ENCODE measurements around the gene ATP2C2.
"Not testable (repeated sequence)": the region's sequence is repeated elsewhere in the genome, so short reads cannot be mapped to it uniquely, and the experiment has no call there.

Gene ATP2C2

GRCh38 chr16:84449156-84450140, 81.1 kb downstream of the ATP2C2 start:
- no peak for DNase-seq

- no peak for DNase-seq
Measured at GRCh38 chr16:84450176-84450865, 82.0 kb downstream of the ATP2C2 start.

- DNase-seq = not testable (repeated sequence)
Measured at GRCh38 chr16:84451010-84451676, 82.8 kb downstream of the ATP2C2 start.

DNA sequence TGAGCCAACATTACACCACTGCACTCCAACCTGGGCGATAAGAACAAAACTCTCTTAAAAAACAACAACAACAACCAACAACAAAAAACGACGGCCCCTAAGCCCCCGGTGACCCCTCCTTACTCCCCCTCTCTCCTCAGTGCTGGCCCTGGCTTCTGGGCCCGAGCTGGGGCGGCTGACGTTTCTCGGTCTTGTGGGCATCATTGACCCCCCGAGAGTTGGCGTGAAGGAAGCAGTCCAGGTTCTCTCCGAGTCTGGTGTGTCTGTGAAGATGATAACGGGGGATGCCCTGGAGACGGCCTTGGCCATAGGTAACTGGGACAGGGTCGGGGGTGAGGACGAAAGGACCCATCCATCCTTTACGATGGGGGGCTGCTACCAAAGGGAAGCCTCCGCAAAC, 83.4 kb downstream of the ATP2C2 start:
- no peak for DNase-seq

DNA sequence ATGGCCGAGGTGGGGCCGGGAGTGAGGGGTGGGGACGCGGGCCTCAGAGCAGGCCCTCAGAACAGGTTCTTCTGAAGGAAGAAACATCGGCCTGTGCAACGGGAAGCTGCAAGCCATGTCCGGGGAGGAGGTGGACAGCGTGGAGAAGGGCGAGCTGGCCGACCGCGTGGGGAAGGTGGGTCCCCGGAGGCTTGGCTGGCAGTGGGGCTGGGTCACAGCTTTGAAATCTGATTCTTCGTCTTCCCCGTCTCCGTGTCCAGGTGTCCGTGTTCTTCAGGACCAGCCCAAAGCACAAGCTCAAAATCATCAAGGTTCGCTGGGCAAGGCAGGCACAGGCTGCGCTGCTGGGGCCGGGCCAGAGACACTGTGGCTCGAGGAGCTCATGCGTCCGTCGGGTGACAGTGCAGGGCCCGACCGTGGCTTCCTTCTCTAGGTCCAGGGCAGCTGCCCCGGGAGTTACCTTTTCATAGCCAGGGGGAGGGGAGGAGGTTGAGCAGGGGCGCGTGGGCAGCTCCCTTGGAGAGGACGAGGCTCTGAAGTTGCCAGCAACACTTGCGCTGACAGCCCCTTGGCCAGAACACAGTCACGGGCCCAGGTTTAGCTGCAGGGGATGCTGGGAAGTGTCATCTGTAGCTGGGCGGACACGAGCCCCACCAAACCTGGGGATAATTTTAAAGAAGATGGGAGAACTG, 84.9 kb downstream of the ATP2C2 start:
- no peak for DNase-seq

- DNase-seq = no peak
Measured at GRCh38 chr16:84454611-84455010, 86.3 kb downstream of the ATP2C2 start.

DNA sequence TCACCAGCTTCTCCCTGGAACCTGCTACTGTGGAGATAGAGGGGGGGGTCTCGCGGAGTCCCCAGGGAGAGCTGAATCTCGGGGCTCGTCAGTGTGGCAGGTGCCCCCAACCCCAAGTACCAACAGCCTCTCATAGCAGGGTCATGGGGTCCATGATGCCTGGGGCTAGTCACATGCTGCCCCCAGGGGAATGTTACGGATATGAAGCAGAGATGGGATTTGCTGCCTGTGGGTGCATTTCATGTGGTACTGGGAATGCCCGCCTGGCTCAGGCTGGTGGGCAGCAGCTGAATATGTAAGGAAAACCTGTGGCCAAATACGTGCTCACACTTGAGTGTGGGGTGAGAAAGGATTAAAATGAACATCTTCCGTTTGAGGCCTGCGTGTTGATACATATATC, 86.7 kb downstream of the ATP2C2 start:
- no peak for DNase-seq

- DNase-seq = no peak
Measured at GRCh38 chr16:84458606-84459532, 90.5 kb downstream of the ATP2C2 start.

- DNase-seq = no peak
Measured at GRCh38 chr16:84459533-84459894, 91.2 kb downstream of the ATP2C2 start.

GRCh38 chr16:84459941-84460405, 91.6 kb downstream of the ATP2C2 start:
- no peak for DNase-seq

DNA sequence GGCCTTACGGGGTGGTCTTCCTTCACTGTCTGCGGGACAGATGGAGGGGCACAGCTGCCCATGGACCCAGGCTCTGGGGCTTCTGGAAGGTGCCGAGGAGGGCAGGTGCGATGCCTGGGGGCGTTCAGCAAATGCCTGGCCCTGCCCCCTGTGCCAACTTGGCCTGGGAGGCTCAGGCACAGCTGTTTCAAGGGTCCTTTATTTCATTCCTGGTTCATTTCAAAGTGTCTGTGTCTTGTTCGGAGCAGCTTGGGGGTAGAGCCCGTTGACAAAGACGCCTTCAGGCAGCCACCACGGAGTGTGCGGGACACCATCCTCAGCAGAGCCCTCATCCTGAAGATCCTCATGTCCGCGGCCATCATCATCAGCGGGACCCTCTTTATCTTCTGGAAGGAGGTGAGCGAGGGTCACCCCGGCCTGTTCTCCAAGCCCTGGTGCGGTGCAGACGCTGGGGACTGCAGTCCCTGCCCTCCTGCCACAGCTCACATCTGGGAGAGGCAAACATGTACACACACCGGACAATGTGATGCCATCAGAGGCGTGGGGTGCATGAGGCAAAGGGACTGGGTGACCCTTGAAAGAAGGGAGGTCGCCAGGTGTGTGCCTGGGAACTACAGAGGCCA, 92.2 kb downstream of the ATP2C2 start:
- DNase-seq = no peak

DNA sequence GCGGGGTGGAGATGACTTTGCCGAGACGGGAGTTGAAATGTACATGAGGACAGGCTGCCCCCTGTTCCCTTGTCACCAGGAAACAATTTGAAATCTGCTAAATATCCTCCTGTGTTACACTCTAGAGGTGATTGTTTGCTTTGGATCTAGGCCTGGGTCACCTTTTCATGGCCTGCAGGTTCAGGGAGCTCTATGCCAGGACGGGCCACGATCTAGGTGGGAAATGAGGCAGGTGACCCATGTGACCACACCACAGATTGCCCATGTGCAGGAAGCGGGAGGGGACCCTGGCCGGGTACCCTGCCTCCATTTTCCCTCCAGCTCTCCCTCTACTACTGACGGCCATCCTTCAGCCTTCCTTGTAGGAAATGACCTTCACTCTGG, 92.7 kb downstream of the ATP2C2 start:
- no peak for DNase-seq

- no peak for DNase-seq
Measured at GRCh38 chr16:84461413-84462295, 93.3 kb downstream of the ATP2C2 start.

- DNase-seq = no peak
Measured at GRCh38 chr16:84462296-84463210, 94.2 kb downstream of the ATP2C2 start.

DNA sequence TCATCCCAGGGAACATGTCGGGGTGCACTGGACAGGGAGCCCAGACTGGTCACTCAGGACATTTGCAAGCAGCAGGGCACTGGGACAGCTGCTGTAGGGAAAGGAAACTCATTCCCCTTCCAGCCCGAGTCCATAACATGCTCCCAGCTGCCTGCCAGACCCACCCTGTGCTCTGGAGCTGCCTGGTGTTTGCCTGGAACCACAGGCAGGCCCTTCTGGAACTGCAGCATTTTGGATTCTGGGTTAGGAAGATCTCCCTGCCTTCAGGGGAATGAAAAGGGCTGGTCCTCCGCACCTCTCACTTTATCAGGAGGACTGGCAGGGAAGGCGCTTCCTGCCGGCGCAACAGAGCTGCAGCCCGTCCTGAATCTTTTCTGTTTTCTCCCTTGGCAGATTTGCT, 94.9 kb downstream of the ATP2C2 start:
- no peak for DNase-seq

DNA sequence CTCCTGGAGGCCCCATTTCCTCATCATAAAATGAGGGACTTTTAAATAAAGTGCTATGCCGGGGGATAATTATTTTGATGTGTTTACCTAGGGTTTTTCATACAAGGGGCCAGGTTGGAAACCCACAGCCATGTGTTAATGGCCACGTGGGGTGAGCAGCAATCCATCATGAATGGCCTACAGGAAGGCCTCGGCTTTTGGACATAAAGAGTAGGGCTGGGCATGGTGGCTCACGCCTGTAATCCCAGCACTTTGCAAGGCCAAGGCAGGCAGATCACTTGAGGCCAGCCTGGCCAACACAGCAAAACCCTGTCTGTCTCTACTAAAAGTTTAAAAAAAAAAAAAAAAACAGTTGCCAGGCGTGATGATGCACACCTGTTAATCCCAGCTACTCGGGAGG, 95.8 kb downstream of the ATP2C2 start:
- no peak for DNase-seq

GRCh38 chr16:84465154-84465553, 96.8 kb downstream of the ATP2C2 start:
- no peak for DNase-seq

DNA sequence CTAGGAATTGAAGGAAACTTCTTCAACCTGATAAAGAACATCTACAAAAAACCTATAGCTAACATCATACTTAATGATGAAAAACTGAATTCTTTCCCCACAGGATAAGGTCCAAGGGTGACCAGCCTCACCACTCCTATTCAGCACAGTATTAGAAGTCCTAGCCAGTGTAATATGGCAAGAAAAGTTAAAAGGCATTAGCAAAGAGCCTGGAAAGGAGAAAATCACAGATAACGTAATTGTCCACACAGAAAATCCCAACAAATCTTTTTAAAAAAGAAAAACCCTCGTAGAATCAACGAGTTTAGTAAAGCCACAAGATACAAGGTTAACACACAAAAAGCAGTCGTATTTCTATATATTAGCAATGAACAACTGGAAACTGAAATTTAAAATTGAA, 98.4 kb downstream of the ATP2C2 start:
- no peak for DNase-seq

Data from hypothalamus (tissue), 51 donors.